Lower lobe of right lung (tissue), 2 donors: ENCODE results near the gene ARFGEF3. TPM values are rescaled to one million over a fixed set of nuclear protein-coding genes. Genes with fewer than 3 reads are reported as not detected.

ENCODE experiments used
- ATAC-seq, 2 donors: fragments of 200-7000 bp; cut with Tn5 transposase; one replicate each; pipeline ENCODE4 v1.9.1; 2020 to 2022; ENCODE audit warnings: mild to moderate bottlenecking in 2 of 2, moderate library complexity in 2 of 2
- DNase-seq: peaks from one replicate; pipeline ENCODE4 v3.0.0-alpha.2; 2020
- H3K27ac ChIP-seq: fragments of 200-600 bp; one replicate; pipeline ENCODE4 v1.8.0; 2022
- H3K27me3 ChIP-seq: fragments of 200-600 bp; one replicate; pipeline ENCODE4 v1.8.0; 2022; ENCODE audit warnings: low read depth
- H3K36me3 ChIP-seq: fragments of 200-600 bp; one replicate; pipeline ENCODE4 v1.8.0; 2022; ENCODE audit warnings: mild to moderate bottlenecking
- H3K4me1 ChIP-seq: fragments of 200-600 bp; one replicate; pipeline ENCODE4 v1.8.0; 2022
- H3K4me3 ChIP-seq: fragments of 200-600 bp; one replicate; pipeline ENCODE4 v1.8.0; 2022; ENCODE audit warnings: mild to moderate bottlenecking
- H3K9me3 ChIP-seq: fragments of 200-600 bp; one replicate; pipeline ENCODE4 v1.8.0; 2022
- intact Hi-C: fragments of 100-400 bp; cut with DNase I; formaldehyde crosslinking; loops from one replicate; pipeline ENCODE4 v1.11.0; 2022
- total RNA-seq: library from RNA; stranded (reverse); fragmentation: NEBNext Ultra II Directional; extraction: Animal tissue kit (Norgen Biotek cat#: 25700); gene quantifications from one replicate; pipeline ENCODE4 v1.2.1, GENCODE V29; 2021
- TF ChIP-seq, protein P1 (sequence below): fragments of 200-600 bp; IDR thresholded peaks from one replicate; pipeline ENCODE4 v1.8.0; 2022; ENCODE audit warnings: antibody characterized with exemption, mild to moderate bottlenecking
- donor health status: DM: no; HTN: yes; CAD: no; lungs with severe emphysema.

The ARFGEF3 gene
- total RNA-seq, 1 donor from 2014 or later, result 33.8 TPM

DNA sequence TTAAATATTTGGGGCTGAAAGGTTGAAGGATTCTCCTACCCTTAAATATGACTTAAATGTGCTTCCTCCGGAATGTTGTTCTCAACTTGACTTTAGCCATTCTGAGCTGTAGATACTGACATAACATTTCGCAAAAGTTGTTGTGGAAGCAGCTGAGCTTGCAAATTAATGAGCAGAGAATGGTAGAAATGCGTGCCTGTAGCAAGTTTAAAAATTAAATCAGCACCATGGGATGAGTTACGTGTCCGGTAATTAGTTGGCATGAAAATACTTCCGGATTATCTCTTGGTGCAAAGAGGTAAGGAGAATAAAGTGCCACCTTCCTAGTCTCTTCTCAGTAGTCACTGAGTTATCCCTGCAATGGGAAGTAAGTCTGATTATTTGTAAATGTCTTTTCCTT, 80.2 kb downstream of the ARFGEF3 start:
- Histone ChIP-seq H3K9me3 (no peaks in the 10 kb centered on the region), H3K36me3 (no peaks in the 10 kb centered on the region), H3K4me3 (no peak overlapping the region), H3K27ac (no peak overlapping the region), H3K27me3 (no peaks in the 10 kb centered on the region), H3K4me1 (no peaks in the 10 kb centered on the region)
- TF ChIP-seq, protein P1, sequence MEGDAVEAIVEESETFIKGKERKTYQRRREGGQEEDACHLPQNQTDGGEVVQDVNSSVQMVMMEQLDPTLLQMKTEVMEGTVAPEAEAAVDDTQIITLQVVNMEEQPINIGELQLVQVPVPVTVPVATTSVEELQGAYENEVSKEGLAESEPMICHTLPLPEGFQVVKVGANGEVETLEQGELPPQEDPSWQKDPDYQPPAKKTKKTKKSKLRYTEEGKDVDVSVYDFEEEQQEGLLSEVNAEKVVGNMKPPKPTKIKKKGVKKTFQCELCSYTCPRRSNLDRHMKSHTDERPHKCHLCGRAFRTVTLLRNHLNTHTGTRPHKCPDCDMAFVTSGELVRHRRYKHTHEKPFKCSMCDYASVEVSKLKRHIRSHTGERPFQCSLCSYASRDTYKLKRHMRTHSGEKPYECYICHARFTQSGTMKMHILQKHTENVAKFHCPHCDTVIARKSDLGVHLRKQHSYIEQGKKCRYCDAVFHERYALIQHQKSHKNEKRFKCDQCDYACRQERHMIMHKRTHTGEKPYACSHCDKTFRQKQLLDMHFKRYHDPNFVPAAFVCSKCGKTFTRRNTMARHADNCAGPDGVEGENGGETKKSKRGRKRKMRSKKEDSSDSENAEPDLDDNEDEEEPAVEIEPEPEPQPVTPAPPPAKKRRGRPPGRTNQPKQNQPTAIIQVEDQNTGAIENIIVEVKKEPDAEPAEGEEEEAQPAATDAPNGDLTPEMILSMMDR, result no peak
- intact Hi-C loops, result no loop called here
- no peak for ATAC-seq
- DNase-seq, result no peak

DNA sequence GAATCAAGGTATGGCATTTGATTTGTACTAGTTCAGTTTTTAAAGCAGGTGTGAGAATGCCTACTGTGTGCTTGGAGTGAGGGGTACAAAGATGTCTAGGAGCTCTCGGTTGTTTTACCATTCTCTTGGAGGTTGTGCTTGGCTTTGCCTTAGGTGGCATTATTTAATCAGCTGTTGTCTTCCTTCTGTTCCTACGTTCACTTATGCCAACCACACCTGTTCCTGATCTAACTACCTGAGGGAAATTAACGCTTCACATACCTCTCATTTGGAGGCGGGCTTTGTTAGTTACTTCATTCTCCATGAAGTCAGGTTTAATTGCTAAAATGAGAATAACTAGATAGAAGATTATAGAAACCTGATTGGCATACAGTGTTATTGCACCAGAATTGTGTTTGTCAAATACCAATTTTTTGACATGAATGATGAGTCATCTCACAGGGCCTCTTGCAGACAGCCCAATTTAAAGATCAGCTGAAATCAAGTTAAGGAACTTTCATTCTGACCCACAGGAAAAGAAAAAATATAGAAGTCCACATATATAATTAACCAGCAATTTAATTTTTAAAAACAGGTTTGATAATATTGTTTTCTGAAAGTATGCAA, 81.4 kb downstream of the ARFGEF3 start:
- H3K36me3 ChIP-seq, result no peaks in the 10 kb centered on the region
- DNase-seq (no peak), ATAC-seq (no peak)
- no peaks in the 10 kb centered on the region for H3K9me3 ChIP-seq
- H3K27ac ChIP-seq, result no peak overlapping the region
- no peaks in the 10 kb centered on the region for H3K27me3 ChIP-seq
- no peak overlapping the region for H3K4me3 ChIP-seq
- H3K4me1 ChIP-seq, result no peaks in the 10 kb centered on the region
- TF ChIP-seq, protein P1, result no peak
- intact Hi-C loops, result no loop called here

DNA sequence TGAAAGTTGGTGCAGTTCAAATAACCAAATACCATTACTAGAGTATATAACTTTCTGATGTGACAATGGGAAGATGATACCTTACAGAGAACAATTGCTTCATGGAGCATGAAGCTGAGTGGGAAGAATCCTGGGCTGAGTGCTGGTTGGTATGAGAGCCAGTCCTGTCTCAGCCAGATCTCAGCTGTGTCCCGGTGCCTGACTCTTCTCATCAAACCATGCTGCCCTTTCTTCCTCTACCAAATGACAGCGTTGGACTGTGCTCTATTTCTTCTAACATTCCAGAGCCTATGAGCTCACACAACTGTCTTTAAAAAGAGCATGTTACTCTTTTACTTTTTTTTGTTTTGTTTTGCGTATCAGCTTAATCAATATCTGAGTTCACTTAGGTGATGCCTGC, 84.0 kb downstream of the ARFGEF3 start:
- Histone ChIP-seq H3K9me3 (no peaks in the 10 kb centered on the region), H3K27me3 (no peaks in the 10 kb centered on the region), H3K36me3 (no peaks in the 10 kb centered on the region), H3K27ac (no peak overlapping the region), H3K4me3 (no peak overlapping the region), H3K4me1 (peaks cover 7% of the 10 kb centered on the region)
- DNase-seq (no peak), ATAC-seq (no peak)
- TF ChIP-seq, protein P1, result no peak
- intact Hi-C loops, result no loop called here

DNA sequence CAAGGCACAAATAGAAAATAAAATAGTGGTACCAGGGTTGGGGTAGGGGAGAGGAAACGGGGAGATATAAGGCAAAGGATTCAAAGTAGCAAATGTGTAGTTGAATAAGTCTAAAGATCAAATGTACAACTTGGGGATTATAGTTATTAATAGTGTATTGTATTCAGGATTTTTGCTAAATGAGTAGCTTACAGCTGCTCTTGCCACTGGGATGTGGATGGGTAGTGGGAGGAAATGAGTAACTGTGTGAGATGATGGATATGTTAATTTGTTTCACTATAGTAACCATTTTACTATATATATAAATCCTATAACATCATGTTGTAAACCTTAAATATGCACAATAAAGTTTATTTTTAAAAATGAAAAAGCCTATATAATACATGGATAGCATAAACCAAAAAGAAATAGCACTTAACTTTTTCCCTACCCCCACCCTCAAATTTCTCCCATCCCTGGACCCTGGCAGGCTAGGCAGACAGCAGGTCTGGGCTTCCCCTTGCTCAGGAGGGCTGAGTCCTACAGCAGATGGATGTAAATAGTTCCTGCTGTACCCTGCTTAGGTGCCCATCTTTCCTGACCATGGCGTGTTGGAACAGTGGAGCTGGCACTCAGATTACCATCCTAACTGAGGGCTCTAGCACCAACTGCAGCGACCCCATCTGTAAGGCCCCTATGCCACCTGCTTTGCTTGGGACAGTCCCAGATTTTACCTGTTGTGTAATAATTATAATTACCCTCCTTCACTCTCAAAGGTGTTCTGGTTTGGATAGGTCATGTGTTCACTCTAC, 85.1 kb downstream of the ARFGEF3 start:
- no peak for DNase-seq
- H3K36me3 ChIP-seq, result no peaks in the 10 kb centered on the region
- no peak for ATAC-seq
- no peak overlapping the region for H3K27ac ChIP-seq
- no peaks in the 10 kb centered on the region for H3K9me3 ChIP-seq
- TF ChIP-seq, protein P1, result no peak
- H3K4me1 ChIP-seq, result peaks cover 7% of the 10 kb centered on the region
- H3K4me3 ChIP-seq, result no peak overlapping the region
- no peaks in the 10 kb centered on the region for H3K27me3 ChIP-seq
- intact Hi-C loops, result no loop called here

DNA sequence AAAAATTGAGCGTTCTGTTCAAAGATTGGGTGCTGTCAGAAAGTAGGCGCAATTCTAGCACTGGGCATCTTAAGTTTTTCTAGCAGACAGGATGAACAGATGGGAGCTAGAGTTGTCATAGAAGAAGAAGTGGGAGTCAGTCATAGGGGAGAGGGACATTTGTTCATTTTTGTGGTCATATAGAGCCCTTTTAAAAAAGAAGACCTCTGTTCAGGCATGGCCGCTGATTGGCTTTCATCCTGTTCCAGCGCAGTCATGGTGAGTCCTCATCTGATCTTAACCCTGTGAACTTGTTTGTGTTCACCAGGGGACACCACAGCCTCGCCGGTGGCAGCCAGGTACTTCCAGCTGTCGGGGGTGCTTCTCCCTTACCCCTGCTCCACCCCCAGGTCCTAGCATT, 86.3 kb downstream of the ARFGEF3 start:
- H3K9me3 ChIP-seq, result no peaks in the 10 kb centered on the region
- DNase-seq, result no peak
- H3K4me1 ChIP-seq, result peaks cover 7% of the 10 kb centered on the region
- TF ChIP-seq, protein P1, result no peak
- H3K36me3 ChIP-seq, result no peaks in the 10 kb centered on the region
- intact Hi-C loops, result no loop called here
- H3K4me3 ChIP-seq, result no peak overlapping the region
- no peak for ATAC-seq
- H3K27ac ChIP-seq, result no peak overlapping the region
- no peaks in the 10 kb centered on the region for H3K27me3 ChIP-seq
